ENCODE results near the gene MLN.

DNA sequence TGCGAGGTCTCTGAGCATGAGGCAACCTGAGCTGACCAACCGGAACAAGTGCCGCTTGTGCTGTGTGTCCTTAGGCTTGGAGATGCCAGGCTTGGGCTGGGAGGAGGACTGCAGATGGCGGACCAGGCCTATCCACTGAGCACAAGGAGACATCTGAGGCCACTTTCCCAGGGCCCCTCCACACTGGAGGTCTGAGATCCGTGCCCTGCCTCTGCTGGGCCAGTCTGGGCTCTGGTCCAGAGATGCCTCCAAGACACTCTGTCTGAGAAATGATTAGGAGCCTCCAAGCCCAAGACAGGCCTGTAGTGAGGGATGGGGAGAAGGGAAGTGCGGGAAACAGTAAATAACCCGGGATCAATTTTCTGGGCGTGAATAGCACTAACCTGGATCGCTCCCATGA lies 3.0 kb upstream of the MLN start:
- TF ChIP-seq YY1 (IDR thresholded peaks at IDR 0.05; ENCODE audit: insufficient read depth, insufficient read length) = no peak
- no peak for TF ChIP-seq ZNF274 (IDR thresholded peaks at IDR 0.05; ENCODE audit: low read depth, low read length)
- no peak for TF ChIP-seq SUZ12 (IDR thresholded peaks at IDR 0.05; ENCODE audit: extremely low read depth, insufficient read depth, insufficient read length)
